Fibroblast of villous mesenchyme (primary cell): ENCODE data around the gene PSTK. TPM values are rescaled to one million over a fixed set of nuclear protein-coding genes. Genes with fewer than 3 reads are reported as not detected.

Experiments
- DNase-seq: peaks from one replicate; pipeline ENCODE4 v3.0.0-alpha.2; 2010; ENCODE audit warnings: low read depth
- H3K4me3 ChIP-seq: 2 replicates; pipeline ENCODE4 v1.5.1; 2011; ENCODE audit warnings: low read depth, mild to moderate bottlenecking, low read length
- CTCF ChIP-seq: IDR thresholded peaks from 2 replicates; pipeline ENCODE4 v1.5.1; 2012; ENCODE audit warnings: low read depth, mild to moderate bottlenecking, low read length; ENCODE audit not compliant: insufficient read depth
- total RNA-seq: library from RNA; depleted of rRNA; stranded (reverse); fragments of >200 nt; gene quantifications from 2 replicates; pipeline ENCODE4 v1.2.3, GENCODE V29; 2012

Gene PSTK
- total RNA-seq, 1 donor: 5.6 TPM

- DNase-seq: no peak
- H3K4me3 ChIP-seq: no peak overlapping the region
- TF ChIP-seq CTCF: no peak
Observed at GRCh38 chr10:123026302-123026701, 46.1 kb downstream of the PSTK start.

GRCh38 chr10:123027861-123028260 lies 47.7 kb downstream of the PSTK start:
- DNase-seq: no peak
- H3K4me3 ChIP-seq: no peak overlapping the region
- TF ChIP-seq CTCF: no peak

- TF ChIP-seq CTCF: no peak
- no peak for DNase-seq
- no peak overlapping the region for H3K4me3 ChIP-seq
Observed at GRCh38 chr10:123031124-123031523, 50.9 kb downstream of the PSTK start.

- TF ChIP-seq CTCF: no peak
- no peak for DNase-seq
- no peak overlapping the region for H3K4me3 ChIP-seq
Observed at GRCh38 chr10:123034332-123034731, 54.1 kb downstream of the PSTK start.

GRCh38 chr10:123035467-123036086 lies 55.4 kb downstream of the PSTK start:
- TF ChIP-seq CTCF: no peak
- no peak overlapping the region for H3K4me3 ChIP-seq
- no peak for DNase-seq

GRCh38 chr10:123038782-123039631 lies 58.8 kb downstream of the PSTK start:
- H3K4me3 ChIP-seq: no peak overlapping the region
- TF ChIP-seq CTCF: no peak
- DNase-seq: no peak
